GM19468 (cell line): Measurements from ENCODE around the gene USH1C.

Experiments
- ATAC-seq: cut with Tn5 transposase; IDR thresholded peaks from one replicate; pipeline ENCODE4 v1.9.1; 2021; ENCODE audit warnings: mild to moderate bottlenecking, moderate library complexity, moderate number of reproducible peaks; ENCODE audit not compliant: unreplicated experiment; ENCODE audit errors: extremely low read depth

The USH1C gene

DNA sequence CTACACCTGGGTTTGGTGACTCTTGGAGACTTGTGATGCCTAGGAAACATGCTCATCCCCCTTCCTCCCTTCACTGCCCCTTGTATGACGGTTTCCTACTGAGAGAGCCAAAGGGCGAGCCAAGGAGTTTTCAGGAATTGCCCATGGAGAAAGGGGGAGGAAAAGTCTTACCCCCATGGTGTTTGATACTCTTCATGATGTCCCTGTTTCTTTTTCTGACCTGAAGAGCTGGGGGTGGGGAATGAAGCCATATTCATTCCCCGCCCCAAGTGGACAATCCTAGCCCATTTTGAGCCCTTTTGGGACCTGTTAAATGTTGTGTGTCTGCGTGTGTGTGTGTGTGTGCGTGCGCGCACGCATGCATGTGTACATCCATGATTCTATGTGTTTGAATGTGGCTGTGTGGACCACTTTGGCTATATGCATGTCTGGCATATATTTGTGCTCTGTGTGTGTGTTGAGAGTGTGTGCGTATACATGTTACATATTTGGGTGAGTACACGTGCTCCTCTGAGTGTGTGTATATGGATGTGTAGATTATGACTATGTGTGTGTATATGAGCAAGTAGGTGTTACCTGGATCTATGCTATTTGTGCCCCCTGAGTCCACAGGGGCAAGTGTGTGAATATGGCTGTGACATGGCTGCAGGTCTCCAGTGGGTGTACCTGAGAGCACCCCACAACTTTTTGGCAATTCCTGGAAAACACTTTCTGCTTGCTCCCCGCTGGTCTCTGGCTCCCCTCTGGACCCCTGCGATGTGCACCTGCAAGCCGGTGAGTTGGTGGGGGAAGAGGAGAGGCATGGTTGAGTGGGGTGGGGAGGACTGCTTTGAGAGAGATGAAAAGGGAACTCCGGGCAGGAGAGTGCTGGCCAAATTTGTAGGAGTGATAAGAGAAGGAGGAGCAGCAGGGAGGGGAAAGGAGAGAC lies 27.5 kb upstream of the USH1C start:
- ATAC-seq: no peak

DNA sequence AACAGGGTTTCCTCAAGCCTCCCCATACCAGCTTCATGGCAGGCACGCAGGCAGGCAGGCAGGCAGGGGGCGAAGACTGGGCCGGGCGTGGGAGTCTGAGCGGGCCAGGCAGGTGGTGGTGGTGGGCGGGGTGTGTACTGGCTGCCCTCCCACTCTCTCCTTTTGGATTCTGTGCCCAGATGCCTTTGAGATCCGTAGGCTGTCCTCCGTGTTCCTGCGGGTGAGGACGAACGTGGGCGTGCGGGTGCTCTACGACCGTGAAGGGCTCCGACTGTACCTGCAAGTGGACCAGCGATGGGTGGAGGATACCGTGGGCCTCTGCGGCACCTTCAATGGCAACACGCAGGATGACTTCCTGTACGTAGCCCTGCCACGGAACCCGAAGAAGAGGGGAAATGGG lies 25.8 kb upstream of the USH1C start:
- no peak for ATAC-seq

DNA sequence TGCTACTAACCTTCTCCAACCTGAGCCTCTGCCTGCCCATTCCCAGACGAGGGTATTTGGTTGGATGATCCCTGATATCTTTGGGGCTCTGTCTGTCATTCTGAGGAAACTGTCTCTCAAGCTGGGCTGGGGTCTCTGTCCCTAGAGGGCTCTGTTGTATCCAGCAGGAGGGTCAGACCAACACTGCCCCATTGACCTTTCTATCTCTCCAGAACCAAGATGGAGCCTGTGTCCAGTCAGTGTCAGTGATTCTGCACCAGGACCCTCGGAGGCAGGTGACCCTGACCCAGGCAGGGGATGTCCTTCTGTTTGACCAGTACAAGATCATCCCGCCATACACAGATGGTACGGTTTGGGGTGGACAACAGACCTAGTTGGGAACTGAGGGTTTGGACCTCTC lies 24.7 kb upstream of the USH1C start:
- ATAC-seq: no peak

DNA sequence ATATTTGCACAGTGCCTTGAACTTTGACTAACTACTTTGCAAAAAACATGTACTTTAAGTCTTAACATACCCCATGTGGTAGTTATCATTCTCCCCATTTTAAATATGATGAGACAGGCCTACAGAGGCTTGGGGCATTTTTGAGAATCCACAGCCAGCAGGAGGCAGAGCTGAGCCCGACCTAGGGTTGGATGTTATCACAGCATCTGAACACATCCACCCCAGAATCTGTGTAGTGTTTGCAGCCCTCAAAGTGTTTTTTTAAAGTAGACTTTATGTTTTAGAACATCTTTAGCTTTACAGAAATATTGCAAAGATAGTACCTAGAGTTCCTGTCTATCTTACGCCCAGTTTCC lies 20.4 kb upstream of the USH1C start:
- no peak for ATAC-seq

DNA sequence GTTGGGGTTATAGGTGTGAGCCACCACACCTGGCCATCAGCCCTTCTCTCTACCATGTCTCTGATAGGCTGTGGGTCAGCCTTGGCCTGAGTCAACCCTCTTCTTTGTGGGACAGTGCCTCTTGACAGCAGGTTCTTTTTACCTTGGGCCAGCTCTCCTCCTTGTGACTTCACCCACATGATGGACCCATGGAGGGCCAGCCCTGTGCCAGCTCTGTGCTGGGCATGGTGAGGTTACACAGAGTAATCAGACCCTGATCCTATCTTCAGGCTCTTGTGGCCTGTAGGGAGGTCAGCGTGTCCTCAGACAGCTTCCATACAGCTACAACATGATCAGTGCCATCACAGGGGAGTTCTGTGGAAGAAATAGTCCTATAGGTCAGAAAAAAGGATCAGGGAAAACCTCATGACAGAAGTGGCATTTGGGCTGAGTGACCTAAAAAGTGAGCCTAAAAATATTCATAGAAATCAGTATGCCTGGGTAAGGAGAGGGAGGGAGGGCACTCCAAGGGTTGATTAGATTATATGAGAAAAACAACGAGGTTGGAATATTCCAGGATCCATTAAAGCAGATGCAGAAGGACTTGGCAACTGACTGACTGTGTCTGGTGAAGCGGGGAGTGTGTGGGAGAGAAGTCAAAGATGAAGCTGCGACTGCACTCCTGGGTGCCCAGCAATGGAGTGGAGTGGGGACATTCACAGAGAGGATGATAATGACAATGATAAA lies 19.9 kb upstream of the USH1C start:
- ATAC-seq: no peak

DNA sequence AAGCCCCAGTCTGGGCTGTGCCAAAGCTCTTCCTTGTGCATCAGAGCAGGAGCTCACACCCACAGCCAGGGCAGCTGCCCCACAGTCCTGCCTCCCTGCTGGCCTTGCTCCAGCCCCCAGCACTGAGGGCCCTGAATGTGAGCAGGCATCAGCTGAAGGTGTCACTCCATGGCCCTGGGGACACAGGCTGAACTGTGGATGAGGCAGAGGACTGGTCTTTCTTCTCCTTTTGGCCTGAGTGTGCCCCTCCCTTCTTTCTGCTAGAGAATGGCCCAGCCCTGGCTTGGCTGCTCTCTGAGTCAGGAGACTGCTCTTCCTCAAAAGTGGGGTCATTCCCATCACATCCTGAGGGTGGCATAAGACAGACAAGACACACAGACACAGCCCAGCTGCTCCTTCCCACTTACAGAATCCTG lies 19.0 kb upstream of the USH1C start:
- no peak for ATAC-seq

DNA sequence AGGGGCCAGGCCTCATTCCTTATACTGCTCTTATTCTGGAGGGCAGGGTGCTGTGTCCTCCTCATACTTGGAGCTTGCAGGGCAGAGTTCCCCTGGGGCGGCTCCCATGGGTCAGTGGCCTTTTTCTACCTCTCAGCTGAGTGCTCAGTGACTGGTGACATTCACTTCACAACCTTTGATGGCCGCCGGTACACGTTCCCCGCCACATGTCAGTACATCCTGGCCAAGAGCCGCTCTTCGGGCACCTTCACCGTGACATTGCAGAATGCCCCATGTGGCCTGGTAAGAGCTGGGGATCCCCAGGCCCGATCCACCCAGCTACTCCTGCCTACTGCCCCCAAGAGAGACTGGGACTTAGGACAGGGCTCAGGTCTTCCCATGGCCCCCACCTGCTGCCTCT lies 17.3 kb upstream of the USH1C start:
- ATAC-seq: no peak

DNA sequence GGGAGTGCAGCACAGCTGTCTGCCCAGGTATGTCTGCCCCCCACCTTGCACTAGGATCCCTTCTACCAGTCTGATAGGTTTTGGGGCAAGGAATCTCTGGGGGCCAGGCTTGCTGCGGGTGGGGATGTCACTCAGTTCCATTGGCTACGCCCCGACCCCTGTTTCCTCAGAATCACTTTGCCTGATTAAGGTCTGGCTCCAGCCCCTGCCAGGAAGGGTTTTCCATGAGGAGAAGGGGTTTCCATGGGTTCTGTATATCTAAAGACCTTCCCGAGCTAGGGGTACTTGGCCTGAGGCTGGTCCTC lies 16.8 kb upstream of the USH1C start:
- no peak for ATAC-seq

DNA sequence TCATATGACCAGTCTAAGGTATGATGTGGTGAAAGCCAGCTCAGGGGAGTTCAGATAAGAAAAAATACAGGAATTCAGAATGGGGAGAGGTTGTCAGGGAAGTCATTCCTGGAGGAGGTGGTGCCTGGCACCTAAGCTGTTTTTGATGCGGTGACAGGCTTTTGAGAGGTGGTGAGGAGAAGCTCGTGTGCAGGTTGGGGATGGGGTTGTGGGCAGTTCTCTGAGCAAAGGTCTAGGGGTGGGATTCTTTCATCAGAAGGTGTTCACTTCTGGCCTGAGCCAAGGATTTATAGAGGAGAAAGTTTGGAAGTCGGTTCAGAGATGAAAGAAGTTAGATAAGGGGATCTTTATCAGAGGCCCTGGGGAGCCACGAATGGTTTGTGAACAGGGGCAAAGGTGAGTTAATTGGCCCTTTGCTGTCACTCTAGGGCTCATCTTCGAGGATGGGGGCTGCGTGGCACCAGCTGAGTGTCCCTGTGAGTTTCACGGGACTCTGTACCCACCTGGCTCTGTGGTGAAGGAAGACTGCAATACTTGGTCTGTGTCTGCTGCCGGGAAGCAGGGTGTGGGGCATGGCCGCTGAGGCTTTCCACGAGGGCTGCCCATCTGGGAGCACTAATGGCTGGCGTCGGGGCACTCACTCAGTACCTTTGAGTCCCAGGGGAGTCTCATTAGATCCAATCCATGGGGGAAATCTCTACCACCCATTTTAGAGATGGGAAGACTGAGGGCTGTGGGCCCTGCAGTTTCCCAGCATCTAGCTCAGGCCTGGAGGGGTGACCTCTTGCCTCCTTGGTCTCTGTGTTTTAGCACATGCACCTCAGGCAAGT lies 16.3 kb upstream of the USH1C start:
- ATAC-seq: no peak

DNA sequence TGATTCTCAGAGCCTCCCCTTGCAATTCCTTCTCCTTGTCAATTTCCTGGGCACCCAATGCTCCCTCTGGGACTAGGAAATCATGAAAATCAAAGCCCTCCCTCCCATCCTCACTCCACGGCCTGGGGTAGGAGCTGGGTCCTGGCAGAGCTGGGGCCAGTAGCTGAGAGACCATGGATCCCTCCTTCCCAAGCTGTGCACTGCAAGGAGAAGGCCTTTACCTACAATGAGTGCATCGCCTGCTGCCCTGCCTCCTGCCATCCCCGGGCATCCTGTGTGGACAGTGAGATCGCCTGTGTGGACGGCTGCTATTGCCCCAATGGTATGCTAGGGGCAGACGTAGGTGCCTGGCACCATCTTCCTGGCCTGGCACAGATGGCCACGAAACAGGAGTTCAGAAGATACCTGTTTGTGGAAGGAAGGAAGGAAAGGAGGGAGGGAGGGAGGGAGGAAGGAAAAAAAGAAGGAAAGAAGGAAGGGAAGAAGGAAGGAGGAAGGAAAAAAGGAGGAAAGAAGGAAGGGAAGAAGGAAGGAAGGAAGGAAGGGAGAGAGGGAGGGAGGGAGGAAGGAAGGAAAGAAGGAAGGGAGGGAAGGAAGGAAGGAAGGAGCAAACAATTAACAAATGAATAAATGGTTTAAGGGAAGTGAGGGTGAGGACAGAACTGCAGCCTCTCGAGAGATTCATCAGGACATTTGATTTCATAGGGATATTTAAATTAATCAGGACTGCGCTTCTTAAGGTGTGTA lies 15.3 kb upstream of the USH1C start:
- ATAC-seq: no peak

DNA sequence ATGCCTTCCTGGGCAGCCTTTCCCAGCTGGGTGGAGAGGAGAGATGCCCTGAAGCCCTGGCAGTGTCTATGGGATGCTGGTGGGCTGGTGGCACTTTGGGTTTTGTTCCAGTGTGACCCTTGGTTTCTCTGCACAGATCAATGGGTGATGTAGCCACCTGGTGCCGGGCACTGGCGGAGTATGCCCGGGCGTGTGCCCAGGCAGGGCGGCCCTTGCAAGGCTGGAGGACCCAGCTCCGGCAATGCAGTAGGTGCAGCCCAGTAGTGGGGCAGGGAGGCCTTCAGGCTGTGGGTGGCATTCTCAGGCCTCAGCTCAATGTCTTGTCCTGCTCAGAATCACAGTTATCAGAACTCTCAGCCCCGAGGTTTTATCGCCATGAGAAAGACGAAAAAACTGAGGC lies 14.7 kb upstream of the USH1C start:
- ATAC-seq: no peak

DNA sequence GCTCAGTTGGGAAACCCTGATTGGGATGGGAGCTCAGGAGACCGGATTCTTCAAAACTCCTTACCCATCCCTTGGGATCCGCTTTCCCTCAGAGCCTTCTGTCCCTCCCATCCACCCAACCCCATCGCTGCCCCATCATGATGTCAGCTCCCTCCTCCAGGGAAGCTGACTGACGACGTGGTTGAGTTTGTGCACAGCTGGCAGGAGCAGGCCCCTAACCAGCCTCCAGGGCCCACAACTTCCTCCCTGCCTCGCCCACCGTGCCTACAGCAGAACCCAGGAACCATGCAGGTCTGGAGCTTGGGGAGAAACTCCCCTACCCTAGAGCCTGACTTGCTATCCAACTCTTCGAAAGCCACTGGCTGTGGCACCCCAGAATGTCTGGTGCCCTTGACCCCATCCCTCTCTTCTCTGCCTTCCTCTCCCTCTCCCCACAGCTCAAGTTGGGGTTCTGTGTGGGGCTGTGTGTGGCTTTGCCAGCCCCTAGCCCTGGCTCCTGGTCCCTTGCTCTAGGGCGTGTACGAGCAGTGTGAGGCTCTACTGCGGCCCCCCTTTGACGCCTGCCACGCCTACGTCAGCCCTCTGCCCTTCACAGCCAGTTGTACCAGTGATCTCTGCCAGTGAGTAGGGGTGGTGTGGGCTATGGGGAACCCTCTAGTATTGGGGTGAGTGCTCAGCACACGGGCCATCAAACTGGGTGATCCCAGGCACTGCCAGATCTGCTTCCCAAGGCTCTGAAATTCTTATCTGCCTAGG lies 14.0 kb upstream of the USH1C start:
- ATAC-seq: no peak

DNA sequence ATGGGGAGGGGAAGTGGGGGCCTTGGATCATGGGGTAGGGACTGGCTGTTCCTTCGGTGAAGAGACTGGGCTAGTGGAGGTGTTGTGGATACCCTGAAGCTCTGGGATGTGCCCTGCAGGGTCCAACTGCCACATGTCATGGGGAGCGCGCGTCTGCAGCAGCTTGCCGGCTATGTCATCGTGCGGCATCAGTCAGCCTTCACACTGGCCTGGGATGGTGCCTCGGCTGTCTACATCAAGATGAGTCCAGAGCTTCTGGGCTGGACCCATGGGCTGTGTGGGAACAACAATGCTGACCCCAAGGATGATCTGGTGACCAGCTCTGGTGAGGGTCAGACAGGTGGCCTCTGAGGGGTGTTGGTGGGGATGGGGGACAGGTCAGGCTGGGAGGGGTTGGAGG lies 12.8 kb upstream of the USH1C start:
- no peak for ATAC-seq

DNA sequence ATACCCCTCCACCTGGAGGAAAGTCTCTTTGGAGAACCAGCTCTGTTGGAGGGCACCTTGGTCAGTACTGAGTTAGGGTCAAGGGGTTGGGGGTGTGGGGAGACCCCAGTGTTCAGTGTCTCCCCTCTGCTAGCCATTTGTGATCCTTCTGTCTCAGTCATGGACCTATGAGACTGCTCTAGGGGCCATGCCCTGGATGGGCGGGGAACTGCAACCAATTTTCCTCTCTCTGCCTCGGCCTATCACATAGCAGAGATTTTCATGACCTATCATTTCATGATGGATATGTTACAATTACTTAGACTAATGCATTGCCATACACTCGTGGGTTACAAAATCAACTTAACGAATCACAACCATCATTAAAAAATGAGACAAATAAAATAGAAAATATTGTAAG lies 10.3 kb upstream of the USH1C start:
- ATAC-seq: no peak

DNA sequence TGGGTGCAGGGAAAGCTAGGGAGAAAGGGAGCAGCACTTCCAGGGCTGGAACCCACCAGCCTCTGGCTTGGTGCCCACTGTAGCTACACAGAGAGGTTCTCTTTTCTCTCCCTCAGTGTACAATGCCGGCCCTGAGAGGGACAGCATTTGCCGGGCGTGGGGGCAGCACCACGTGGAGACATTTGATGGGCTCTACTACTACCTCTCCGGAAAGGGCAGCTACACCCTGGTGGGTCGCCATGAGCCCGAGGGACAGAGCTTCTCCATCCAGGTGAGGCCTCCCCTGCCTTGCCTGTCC lies 9.0 kb upstream of the USH1C start:
- no peak for ATAC-seq

DNA sequence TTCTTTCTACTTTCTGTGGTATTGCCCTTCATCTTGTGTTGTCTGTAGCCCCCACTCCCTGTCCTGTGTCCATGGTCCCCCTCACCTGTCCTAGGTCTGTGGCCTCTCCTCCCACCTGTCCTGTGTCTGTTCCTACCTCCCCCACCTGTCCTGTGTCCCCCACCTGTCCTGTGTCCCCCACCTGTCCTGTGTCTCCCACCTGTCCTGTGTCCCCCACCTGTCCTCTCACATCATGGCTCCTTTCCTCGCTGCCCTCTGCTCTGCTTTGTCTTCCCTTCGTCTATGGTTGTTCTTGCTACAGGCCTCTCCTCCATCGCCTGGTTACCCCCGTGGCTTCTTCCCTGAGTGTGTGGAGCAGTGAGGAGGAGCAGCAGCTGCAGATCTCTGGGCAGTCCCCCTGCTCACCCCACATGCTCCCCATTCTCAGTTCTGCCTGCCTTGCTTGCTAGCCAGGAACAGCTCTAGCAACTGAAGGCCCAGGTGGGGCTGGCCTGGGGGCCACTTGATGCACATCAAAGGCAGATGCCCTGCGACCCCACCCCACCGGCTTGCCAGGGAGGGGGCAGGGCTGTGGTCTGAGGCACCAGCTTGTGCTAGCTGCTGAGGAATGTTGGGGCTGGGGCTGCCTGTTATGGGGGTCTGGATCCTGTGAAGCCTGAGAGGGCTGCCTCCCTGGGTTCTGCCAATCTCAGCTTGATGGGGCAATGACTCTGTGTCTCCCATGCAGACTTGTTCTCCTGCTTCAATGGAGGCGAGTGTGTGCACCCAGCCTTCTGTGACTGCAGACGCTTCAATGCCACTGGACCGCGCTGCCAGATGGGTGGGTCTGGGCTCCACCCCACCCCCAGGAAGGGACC lies 8.4 kb upstream of the USH1C start:
- ATAC-seq: no peak

DNA sequence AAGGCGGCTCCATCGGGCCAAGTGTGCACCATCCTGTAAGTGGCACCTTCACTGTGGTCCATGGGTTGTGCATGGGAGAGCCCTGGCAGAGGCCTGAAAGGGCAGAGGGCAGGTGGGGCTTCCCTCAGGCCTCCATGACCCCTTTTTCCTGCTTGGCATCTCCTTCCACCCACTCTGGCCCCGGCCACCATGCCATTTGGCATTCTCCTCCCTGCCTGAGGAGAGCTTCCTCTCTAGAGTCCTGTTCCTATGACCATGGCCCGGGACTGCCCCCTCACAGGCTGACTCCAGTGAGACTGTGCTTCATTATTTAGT lies 7.8 kb upstream of the USH1C start:
- no peak for ATAC-seq

DNA sequence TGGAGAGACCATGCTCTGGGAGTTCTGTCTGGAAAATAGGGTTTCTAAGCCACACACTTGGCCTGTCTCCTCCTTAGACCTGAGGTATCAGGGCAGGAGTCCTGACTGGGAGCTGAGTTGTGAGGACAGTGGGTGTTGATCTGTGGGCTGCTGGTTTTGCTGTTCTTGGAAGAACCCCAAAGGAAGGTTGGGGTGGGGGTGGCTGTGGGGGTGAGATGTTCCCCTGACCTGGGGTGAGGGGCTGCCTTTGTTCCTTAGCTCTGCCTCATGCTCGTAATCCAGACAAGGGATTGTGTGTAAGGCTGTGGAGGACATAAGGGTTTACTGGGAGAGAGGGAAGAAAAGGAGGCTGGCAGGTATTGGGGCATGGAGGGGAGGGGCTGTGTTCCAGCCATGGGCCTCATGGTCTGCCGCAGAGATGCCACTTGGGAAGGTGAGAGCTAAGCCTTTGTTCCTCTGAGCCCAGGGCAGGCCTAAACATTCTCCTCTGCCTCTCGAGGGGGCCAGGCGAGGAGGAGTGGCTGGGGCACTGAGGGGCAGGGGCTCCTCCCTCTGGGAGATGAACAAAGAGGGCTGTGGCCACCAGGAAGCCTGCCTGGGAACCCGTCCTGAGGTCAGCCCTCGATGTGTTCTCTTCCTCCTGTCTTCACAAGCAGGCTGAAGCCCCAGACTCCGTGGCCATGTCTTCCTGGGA lies 7.3 kb upstream of the USH1C start:
- ATAC-seq: no peak
